ENCODE measurements around the gene FLT4. TPM values are rescaled to one million over a fixed set of nuclear protein-coding genes. Genes with fewer than 3 reads are reported as not detected.

Gene FLT4
- total and polyA plus RNA-seq, 3 experiments from 2014 or later = 6.0 to 12.7 (median 8.2) TPM

- Histone ChIP-seq H3K9me3 (ENCODE audit: low read length) (no peaks in the 10 kb centered on the region), H3K27ac (ENCODE audit: low read depth, low read length) (no peak overlapping the region), H3K4me3 (ENCODE audit: low read length) (no peak overlapping the region), H3K27me3 (ENCODE audit: insufficient read depth, low read length, poor library complexity, severe bottlenecking) (no peaks in the 10 kb centered on the region), H3K4me1 (ENCODE audit: insufficient read depth, low read length) (peaks cover 4% of the 10 kb centered on the region), H3K36me3 (ENCODE audit: insufficient read depth, low read length) (no peaks in the 10 kb centered on the region)
- Mint-ChIP-seq H3K4me1 (peaks cover 9 to 23% (median 12%) of the 10 kb centered on the region in 3 donors), H3K36me3 (peaks cover 0 to 2% (median 0%) of the 10 kb centered on the region in 3 donors), H3K27ac (peak overlapping the region in 2 of 8 donors; percentile 56 to 74), H3K9me3 (no peaks in the 10 kb centered on the region), H3K27me3 (peaks cover 19 to 22% of the 10 kb centered on the region in 2 donors), H3K4me3 (peak overlapping the region in 5 of 7 donors; percentile 65 to 85 (median 72))
- ChIA-PET CTCF (no interaction called here), POLR2A (no interaction called here)
- DNase-seq = no peak
These were observed 57.2 kb downstream of the FLT4 start for GRCh38 chr5:180592176-180592575.

DNA sequence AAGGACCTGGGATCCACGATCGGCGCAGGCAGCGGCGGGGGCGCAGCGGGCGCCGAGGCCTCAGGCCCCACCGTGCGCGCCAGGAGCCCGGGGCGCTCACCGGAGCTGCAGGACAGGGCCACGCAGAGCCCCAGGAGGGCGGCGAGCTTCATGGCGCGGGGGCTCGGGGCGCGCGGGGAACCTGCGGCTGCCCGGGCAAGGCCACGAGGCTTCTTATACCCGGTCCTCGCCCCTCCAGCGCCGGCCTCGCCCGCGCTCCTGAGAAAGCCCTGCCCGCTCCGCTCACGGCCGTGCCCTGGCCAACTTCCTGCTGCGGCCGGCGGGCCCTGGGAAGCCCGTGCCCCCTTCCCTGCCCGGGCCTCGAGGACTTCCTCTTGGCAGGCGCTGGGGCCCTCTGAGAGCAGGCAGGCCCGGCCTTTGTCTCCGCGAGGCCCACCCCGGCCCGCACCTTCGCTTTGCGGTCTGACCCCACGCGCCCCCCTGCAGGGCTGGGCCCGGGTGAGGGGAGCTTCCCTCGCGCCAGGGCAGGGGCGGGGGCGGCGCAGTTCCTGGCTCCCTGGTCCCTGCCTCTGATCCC, 58.0 kb downstream of the FLT4 start, which contains the start of gene SCGB3A1:
SCGB3A1 (minus strand) TSS at position 189 of the 577 bp plus-strand sequence; CDS start at position 152, 37 bp downstream.
- ChIA-PET CTCF (no interaction called here), POLR2A (interaction anchor here (0.5 kb wide), 1 partner anchor 107 kb away, joined by 3 read pairs; no protein-coding TSS in a partner anchor)
- DNase-seq = no peak
- H3K27ac ChIP-seq (ENCODE audit: low read depth, low read length) = no peak within 1 kb of the TSS
- H3K9me3 ChIP-seq (ENCODE audit: low read length) = no peaks in the 10 kb centered on the region
- no peak within 1 kb of the TSS for H3K4me3 ChIP-seq (ENCODE audit: low read length)
- no peaks in the 10 kb centered on the region for H3K36me3 ChIP-seq (ENCODE audit: insufficient read depth, low read length)
- Mint-ChIP-seq H3K9me3 (no peaks in the 10 kb centered on the region), H3K36me3 (peaks cover 0 to 2% (median 0%) of the 10 kb centered on the region in 3 donors), H3K4me1 (peaks cover 9 to 23% (median 12%) of the 10 kb centered on the region in 3 donors), H3K4me3 (peak within 1 kb of the TSS in 5 of 7 donors; percentile 65 to 85 (median 72)), H3K27me3 (peaks cover 24% of the 10 kb centered on the region in 2 donors), H3K27ac (peak within 1 kb of the TSS in 1 of 8 donors; percentile 56)
- H3K27me3 ChIP-seq (ENCODE audit: insufficient read depth, low read length, poor library complexity, severe bottlenecking) = no peaks in the 10 kb centered on the region
- peaks cover 4% of the 10 kb centered on the region for H3K4me1 ChIP-seq (ENCODE audit: insufficient read depth, low read length)

DNA sequence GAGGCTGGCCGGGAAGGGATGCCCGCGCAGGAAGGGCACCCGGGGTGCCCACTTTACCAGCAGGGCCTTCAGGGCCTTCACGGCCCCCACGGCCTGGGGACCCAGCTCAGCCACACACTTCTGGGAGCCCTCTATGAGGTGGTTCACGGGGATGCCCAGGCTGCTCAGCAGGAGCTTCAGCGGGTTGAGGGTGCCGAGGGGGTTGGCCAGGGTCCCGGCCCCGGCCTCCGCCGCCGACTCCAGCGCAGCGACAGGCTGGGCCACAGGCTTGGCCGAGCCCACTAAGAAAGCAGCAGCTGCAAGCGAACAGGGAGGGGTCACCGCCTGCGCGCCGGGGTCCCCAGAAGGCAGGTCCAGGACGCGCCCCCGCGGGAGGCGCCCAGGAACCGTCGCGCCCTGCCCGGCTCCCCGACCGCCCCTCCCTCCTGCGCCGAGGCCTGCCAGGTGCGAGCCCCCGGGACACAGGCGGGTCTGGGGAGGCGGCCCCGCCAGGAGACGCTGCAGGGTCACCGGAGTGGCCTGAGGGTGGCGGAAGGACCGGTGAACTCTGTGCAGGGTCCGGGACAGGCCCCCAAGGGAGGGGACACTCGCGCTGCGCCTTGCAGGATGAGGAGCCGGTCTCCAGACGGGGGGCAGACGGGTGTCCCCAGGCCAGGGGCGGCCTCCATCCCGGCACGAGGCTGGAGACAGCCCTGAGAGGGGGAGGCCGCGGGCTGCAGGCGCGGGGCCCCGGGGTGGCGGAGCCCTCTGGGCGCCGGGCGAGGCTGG, 58.7 kb downstream of the FLT4 start:
- Mint-ChIP-seq H3K36me3 (peaks cover 0 to 2% (median 0%) of the 10 kb centered on the region in 3 donors), H3K27ac (no peak overlapping the region), H3K4me3 (peak overlapping the region in 1 of 7 donors; percentile 59), H3K4me1 (peaks cover 9 to 23% (median 12%) of the 10 kb centered on the region in 3 donors), H3K9me3 (no peaks in the 10 kb centered on the region), H3K27me3 (peaks cover 25 to 26% of the 10 kb centered on the region in 2 donors)
- no peaks in the 10 kb centered on the region for H3K27me3 ChIP-seq (ENCODE audit: insufficient read depth, low read length, poor library complexity, severe bottlenecking)
- peaks cover 4% of the 10 kb centered on the region for H3K4me1 ChIP-seq (ENCODE audit: insufficient read depth, low read length)
- ChIA-PET POLR2A (interaction anchor here (0.5 to 0.8 kb wide), 4 partner anchors 17 to 617 kb away, joined by 3 to 4 read pairs (median 3); partner anchors contain the start of gene CNOT6), CTCF (interaction anchor here (0.9 to 1.3 kb wide), 4 partner anchors 10 to 67 kb away, joined by 3 to 4 read pairs (median 3); no protein-coding TSS in a partner anchor)
- no peaks in the 10 kb centered on the region for H3K9me3 ChIP-seq (ENCODE audit: low read length)
- no peaks in the 10 kb centered on the region for H3K36me3 ChIP-seq (ENCODE audit: insufficient read depth, low read length)
- DNase-seq = no peak
- H3K4me3 ChIP-seq (ENCODE audit: low read length) = no peak overlapping the region
- no peak overlapping the region for H3K27ac ChIP-seq (ENCODE audit: low read depth, low read length)

- DNase-seq = no peak
- Mint-ChIP-seq H3K27me3 (peaks cover 25 to 26% of the 10 kb centered on the region in 2 donors), H3K4me1 (peaks cover 9 to 23% (median 12%) of the 10 kb centered on the region in 3 donors), H3K9me3 (no peaks in the 10 kb centered on the region), H3K4me3 (peak overlapping the region; percentile 66 to 82 (median 77)), H3K27ac (peak overlapping the region in 3 of 8 donors; percentile 15 to 79 (median 32)), H3K36me3 (peaks cover 0 to 2% (median 0%) of the 10 kb centered on the region in 3 donors)
- no peaks in the 10 kb centered on the region for H3K36me3 ChIP-seq (ENCODE audit: insufficient read depth, low read length)
- no peak overlapping the region for H3K4me3 ChIP-seq (ENCODE audit: low read length)
- H3K4me1 ChIP-seq (ENCODE audit: insufficient read depth, low read length) = peaks cover 4% of the 10 kb centered on the region
- H3K27me3 ChIP-seq (ENCODE audit: insufficient read depth, low read length, poor library complexity, severe bottlenecking) = no peaks in the 10 kb centered on the region
- no peaks in the 10 kb centered on the region for H3K9me3 ChIP-seq (ENCODE audit: low read length)
- ChIA-PET CTCF (interaction anchor here (0.9 to 1.3 kb wide), 4 partner anchors 9 to 66 kb away, joined by 3 to 4 read pairs (median 3); no protein-coding TSS in a partner anchor), POLR2A (interaction anchor here (0.8 kb wide), 2 partner anchors 17 to 96 kb away, joined by 3 to 4 read pairs; partner anchors contain the start of gene CNOT6)
- H3K27ac ChIP-seq (ENCODE audit: low read depth, low read length) = no peak overlapping the region
These were observed 59.4 kb downstream of the FLT4 start for GRCh38 chr5:180589771-180590542.

GRCh38 chr5:180586870-180587269, 62.5 kb downstream of the FLT4 start:
- Histone ChIP-seq H3K4me1 (ENCODE audit: insufficient read depth, low read length) (peaks cover 4% of the 10 kb centered on the region), H3K36me3 (ENCODE audit: insufficient read depth, low read length) (no peaks in the 10 kb centered on the region), H3K27ac (ENCODE audit: low read depth, low read length) (no peak overlapping the region), H3K9me3 (ENCODE audit: low read length) (no peaks in the 10 kb centered on the region), H3K27me3 (ENCODE audit: insufficient read depth, low read length, poor library complexity, severe bottlenecking) (no peaks in the 10 kb centered on the region), H3K4me3 (ENCODE audit: low read length) (no peak overlapping the region)
- CTCF ChIA-PET = no interaction called here
- DNase-seq = no peak
- Mint-ChIP-seq H3K27me3 (peaks cover 14 to 18% of the 10 kb centered on the region in 2 donors), H3K9me3 (no peaks in the 10 kb centered on the region), H3K36me3 (no peaks in the 10 kb centered on the region), H3K27ac (no peak overlapping the region), H3K4me1 (peaks cover 4 to 9% (median 6%) of the 10 kb centered on the region in 3 donors), H3K4me3 (no peak overlapping the region)
- POLR2A ChIA-PET = no interaction called here

DNA sequence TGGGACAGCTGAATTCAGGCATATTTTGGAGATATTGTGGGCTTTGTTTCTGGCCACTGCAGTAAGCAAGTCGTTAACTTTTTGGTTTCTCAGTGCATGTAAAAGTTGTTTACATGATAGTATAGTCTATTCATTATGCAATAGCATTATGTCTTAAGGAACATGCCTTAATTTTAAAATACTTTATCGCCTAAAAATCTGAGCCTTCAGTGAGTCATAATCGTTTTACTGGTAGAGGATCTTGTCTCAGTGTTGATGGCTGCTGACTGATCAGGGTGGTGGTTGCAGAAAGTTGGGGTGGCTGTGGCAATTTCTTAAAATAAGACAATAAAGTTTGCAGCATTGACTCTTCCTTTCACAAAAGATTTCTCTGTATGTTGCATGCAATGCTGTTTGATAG, 63.2 kb downstream of the FLT4 start:
- peaks cover 4 to 9% (median 6%) of the 10 kb centered on the region in 3 donors for H3K4me1 Mint-ChIP-seq
- Histone ChIP-seq H3K4me1 (ENCODE audit: insufficient read depth, low read length) (peaks cover 4% of the 10 kb centered on the region), H3K4me3 (ENCODE audit: low read length) (no peak overlapping the region), H3K36me3 (ENCODE audit: insufficient read depth, low read length) (no peaks in the 10 kb centered on the region), H3K27me3 (ENCODE audit: insufficient read depth, low read length, poor library complexity, severe bottlenecking) (no peaks in the 10 kb centered on the region), H3K9me3 (ENCODE audit: low read length) (no peaks in the 10 kb centered on the region), H3K27ac (ENCODE audit: low read depth, low read length) (no peak overlapping the region)
- H3K27ac Mint-ChIP-seq = no peak overlapping the region
- CTCF ChIA-PET = no interaction called here
- POLR2A ChIA-PET = no interaction called here
- no peak for DNase-seq
- no peaks in the 10 kb centered on the region for H3K36me3 Mint-ChIP-seq
- H3K4me3 Mint-ChIP-seq = no peak overlapping the region
- no peaks in the 10 kb centered on the region for H3K9me3 Mint-ChIP-seq
- peaks cover 14 to 18% of the 10 kb centered on the region in 2 donors for H3K27me3 Mint-ChIP-seq

DNA sequence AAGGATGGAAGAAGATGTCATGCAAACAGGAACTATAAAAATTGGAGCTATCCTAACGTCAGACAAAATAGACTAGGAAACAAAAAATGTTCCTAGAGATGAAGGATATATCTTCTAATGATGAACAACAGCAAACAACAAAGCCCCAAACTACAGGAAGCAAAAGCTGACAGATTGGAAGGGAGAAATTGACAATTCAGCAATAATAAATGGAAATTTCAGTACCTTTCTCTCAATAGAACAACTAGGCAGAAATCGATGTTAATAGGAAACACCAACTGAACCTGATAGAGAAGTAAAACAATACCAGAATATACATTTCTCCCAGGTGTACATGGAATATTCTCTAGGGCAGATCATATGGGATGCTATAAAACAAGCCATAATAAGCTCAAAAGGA, 65.7 kb downstream of the FLT4 start:
- peaks cover 7 to 8% of the 10 kb centered on the region in 2 donors for H3K27me3 Mint-ChIP-seq
- no peaks in the 10 kb centered on the region for H3K9me3 ChIP-seq (ENCODE audit: low read length)
- no peak overlapping the region for H3K4me3 Mint-ChIP-seq
- ChIA-PET POLR2A (no interaction called here), CTCF (no interaction called here)
- no peak overlapping the region for H3K27ac ChIP-seq (ENCODE audit: low read depth, low read length)
- H3K27ac Mint-ChIP-seq = no peak overlapping the region
- no peaks in the 10 kb centered on the region for H3K27me3 ChIP-seq (ENCODE audit: insufficient read depth, low read length, poor library complexity, severe bottlenecking)
- DNase-seq = no peak
- H3K36me3 Mint-ChIP-seq = no peaks in the 10 kb centered on the region
- H3K4me1 Mint-ChIP-seq = no peaks in the 10 kb centered on the region
- no peaks in the 10 kb centered on the region for H3K36me3 ChIP-seq (ENCODE audit: insufficient read depth, low read length)
- H3K9me3 Mint-ChIP-seq = no peaks in the 10 kb centered on the region
- H3K4me3 ChIP-seq (ENCODE audit: low read length) = no peak overlapping the region
- H3K4me1 ChIP-seq (ENCODE audit: insufficient read depth, low read length) = no peaks in the 10 kb centered on the region
